Activated gamma-delta T cell treated with anti-CD3 and anti-CD28 coated beads, Interleukin-2, amount 50 U/mL, for 16 hours (primary cell): ENCODE measurements around the gene PILRB.
A peak's percentile ranks its signal among the peaks of the same experiment; 100 is the strongest.
"Not testable (repeated sequence)": the region's sequence is repeated elsewhere in the genome, so short reads cannot be mapped to it uniquely, and the experiment has no call there.

Source experiments
- DNase-seq: peaks from one replicate; pipeline ENCODE4 v3.0.0-alpha.2; 2020; ENCODE audit warnings: low read depth

PILRB gene

GRCh38 chr7:100358027-100358856 is at the start of gene PILRB:
TSS of gene PILRB (plus strand) at chr7:100358117. CDS start at chr7:100358303, 186 bp downstream.
- DNase-seq: no peak

GRCh38 chr7:100318329-100318728 is 39.6 kb upstream of the PILRB start:
- DNase-seq: not testable (repeated sequence)

- not testable (repeated sequence) for DNase-seq
These were observed 36.3 kb upstream of the PILRB start for GRCh38 chr7:100321648-100322047.

GRCh38 chr7:100324194-100324593 is 33.7 kb upstream of the PILRB start:
- DNase-seq: not testable (repeated sequence)

GRCh38 chr7:100325671-100326070 is 32.2 kb upstream of the PILRB start:
- DNase-seq: not testable (repeated sequence)

GRCh38 chr7:100326914-100327313 is 31.0 kb upstream of the PILRB start:
- not testable (repeated sequence) for DNase-seq

- peak; percentile 73 for DNase-seq
These were observed 22.1 kb upstream of the PILRB start for GRCh38 chr7:100335566-100336466.

- not testable (repeated sequence) for DNase-seq
These were observed 19.7 kb upstream of the PILRB start for GRCh38 chr7:100338083-100338696.

- DNase-seq: not testable (repeated sequence)
These were observed 16.6 kb upstream of the PILRB start for GRCh38 chr7:100341286-100341685.

GRCh38 chr7:100342765-100343164 is 15.2 kb upstream of the PILRB start:
- no peak for DNase-seq

- not testable (repeated sequence) for DNase-seq
These were observed 13.8 kb upstream of the PILRB start for GRCh38 chr7:100344124-100344559.

- peak; percentile 72 for DNase-seq
These were observed 13.2 kb upstream of the PILRB start for GRCh38 chr7:100344560-100345287.

- peak; percentile 54 for DNase-seq
These were observed 12.6 kb upstream of the PILRB start for GRCh38 chr7:100345288-100345672.

- DNase-seq: no peak
These were observed 11.0 kb upstream of the PILRB start for GRCh38 chr7:100346921-100347320.

- DNase-seq: no peak
These were observed 9.1 kb upstream of the PILRB start for GRCh38 chr7:100348805-100349204.

GRCh38 chr7:100349757-100350156 is 8.2 kb upstream of the PILRB start:
- DNase-seq: no peak

GRCh38 chr7:100351657-100352058 is 6.3 kb upstream of the PILRB start:
- DNase-seq: no peak

- DNase-seq: not testable (repeated sequence)
These were observed 5.6 kb upstream of the PILRB start for GRCh38 chr7:100352230-100352781.

- DNase-seq: no peak
These were observed 4.8 kb upstream of the PILRB start for GRCh38 chr7:100352984-100353684.

GRCh38 chr7:100353685-100354330 is 4.1 kb upstream of the PILRB start:
- peak; percentile 50 for DNase-seq
